ENCODE results near the gene MUS81.
"Not testable (repeated sequence)": the region's sequence is repeated elsewhere in the genome, so short reads cannot be mapped to it uniquely, and the experiment has no call there.

Gene MUS81

DNA sequence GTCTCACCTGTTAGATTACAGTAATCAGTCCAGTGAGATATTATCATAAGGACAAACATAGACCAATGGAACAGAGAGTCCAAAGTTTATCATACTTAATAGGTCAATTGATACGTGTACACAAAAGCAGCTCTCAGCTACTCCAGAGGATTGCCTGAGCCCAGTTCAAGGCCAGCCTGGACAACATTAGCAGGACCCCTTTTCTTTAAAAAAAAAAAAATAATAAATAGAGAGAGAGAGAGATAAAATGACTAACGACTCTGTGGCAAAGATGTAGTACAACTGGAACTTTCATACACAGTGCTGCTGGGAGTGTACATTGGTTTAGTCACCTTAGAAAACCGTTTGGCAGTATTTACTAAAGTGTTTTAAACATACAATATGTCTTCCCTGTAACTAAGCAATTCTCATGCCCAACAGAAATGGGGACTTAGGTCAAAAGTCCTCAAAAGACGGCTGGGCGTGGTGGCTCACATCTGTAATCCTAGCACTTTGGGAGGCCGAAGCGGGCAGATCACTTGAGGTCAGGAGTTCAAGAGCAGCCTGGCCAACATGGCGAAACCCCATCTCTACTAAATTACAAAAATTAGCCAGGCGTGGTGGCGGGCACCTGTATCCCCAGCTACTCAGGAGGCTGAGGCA lies 15.9 kb upstream of the MUS81 start:
- CTCF ChIA-PET: interaction anchor here (1.3 to 2.4 kb wide), 4 partner anchors 16 to 139 kb away, joined by 3 to 6 read pairs (median 4); partner anchors contain the start of gene MUS81
- H3K4me3 ChIP-seq (ENCODE audit: low read depth, low read length): no peak overlapping the region
- no peak for DNase-seq (ENCODE audit: low read depth, low spot score)
- POLR2A ChIA-PET: no interaction called here
- TF ChIP-seq, protein P1, sequence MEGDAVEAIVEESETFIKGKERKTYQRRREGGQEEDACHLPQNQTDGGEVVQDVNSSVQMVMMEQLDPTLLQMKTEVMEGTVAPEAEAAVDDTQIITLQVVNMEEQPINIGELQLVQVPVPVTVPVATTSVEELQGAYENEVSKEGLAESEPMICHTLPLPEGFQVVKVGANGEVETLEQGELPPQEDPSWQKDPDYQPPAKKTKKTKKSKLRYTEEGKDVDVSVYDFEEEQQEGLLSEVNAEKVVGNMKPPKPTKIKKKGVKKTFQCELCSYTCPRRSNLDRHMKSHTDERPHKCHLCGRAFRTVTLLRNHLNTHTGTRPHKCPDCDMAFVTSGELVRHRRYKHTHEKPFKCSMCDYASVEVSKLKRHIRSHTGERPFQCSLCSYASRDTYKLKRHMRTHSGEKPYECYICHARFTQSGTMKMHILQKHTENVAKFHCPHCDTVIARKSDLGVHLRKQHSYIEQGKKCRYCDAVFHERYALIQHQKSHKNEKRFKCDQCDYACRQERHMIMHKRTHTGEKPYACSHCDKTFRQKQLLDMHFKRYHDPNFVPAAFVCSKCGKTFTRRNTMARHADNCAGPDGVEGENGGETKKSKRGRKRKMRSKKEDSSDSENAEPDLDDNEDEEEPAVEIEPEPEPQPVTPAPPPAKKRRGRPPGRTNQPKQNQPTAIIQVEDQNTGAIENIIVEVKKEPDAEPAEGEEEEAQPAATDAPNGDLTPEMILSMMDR (IDR thresholded peaks at IDR 0.05; ENCODE audit: insufficient read depth, low read length, missing control alignments): no peak

DNA sequence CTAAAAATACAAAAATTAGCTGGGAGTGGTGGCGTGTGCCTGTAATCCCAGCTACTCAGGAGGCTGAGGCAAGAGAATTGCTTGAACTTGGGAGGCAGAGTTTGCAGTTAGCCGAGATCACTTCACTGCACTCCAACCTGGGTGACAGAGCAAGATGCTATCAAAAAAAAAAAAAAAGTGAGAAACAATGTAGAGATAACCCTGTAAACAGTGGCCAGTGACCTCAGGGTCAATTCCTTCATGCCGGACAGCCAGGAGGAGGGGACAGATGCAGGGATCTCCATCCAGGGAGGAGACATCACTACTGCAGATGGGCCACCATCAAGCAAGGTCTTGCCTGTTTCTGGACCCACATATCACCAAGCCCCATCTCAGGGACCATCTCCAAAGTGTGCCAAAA lies 12.5 kb upstream of the MUS81 start:
- TF ChIP-seq, protein P1 (IDR thresholded peaks at IDR 0.05; ENCODE audit: insufficient read depth, low read length, missing control alignments): no peak
- DNase-seq (ENCODE audit: low read depth, low spot score): no peak
- ChIA-PET CTCF (interaction anchor here (0.9 to 5.3 kb wide), 5 partner anchors 9 to 30 kb away, joined by 3 to 41 read pairs (median 5); partner anchors contain the start of gene MUS81), POLR2A (interaction anchor here (0.6 to 4.3 kb wide), 4 partner anchors 11 to 14 kb away, joined by 3 to 42 read pairs (median 4); partner anchors contain the start of genes CFL1, MUS81 and SNX32)
- no peak overlapping the region for H3K4me3 ChIP-seq (ENCODE audit: low read depth, low read length)

DNA sequence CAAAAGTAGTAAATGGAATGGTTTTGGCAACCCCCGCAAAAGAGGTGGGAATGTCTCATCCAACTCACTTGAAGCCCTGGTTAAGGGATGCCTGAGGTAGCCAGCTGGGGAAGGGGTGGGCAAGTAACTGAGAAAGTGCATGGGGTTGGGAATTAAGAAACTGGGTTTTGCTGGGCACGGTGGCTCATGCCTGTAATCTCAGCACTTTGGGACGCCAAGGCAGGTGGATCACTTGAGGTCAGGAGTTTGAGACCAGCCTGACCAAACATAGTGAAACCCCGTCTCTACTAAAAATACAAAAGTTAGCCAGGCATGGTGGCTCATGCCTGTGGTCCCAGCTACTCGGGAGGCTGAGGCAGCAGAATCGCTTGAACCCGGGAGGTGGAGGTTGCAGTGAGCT lies 11.5 kb upstream of the MUS81 start:
- ChIA-PET POLR2A (interaction anchor here (0.6 to 4.3 kb wide), 5 partner anchors 10 to 758 kb away, joined by 3 to 42 read pairs (median 3); partner anchors contain the start of genes CFL1, MUS81 and SNX32), CTCF (interaction anchor here (0.9 to 5.3 kb wide), 3 partner anchors 11 to 36 kb away, joined by 4 to 41 read pairs (median 5); partner anchors contain the start of gene MUS81)

DNA sequence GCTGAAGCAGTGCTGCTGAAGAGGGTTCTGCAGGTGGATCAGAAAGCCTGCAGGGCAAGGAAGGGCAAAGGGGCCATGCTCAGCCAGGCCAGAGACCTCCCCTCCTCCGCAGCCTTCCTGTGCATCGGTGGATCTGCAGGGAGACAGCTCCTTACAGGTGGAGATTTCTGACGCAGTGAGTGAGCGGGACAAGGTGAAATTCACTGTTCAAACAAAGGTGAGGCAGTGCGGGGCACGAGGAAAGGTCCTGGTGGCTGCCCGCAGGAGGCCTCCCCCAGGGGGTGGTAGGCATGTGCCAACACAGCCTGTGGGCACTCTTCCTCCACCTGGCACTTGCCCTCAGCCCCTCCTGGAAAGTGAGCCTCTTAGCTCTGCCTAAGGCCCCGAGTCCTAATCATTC lies 10.9 kb upstream of the MUS81 start:
- TF ChIP-seq, protein P1 (IDR thresholded peaks at IDR 0.05; ENCODE audit: insufficient read depth, low read length, missing control alignments): no peak

More for the DNA sequence above, 11.5 kb upstream of the MUS81 start:
- not testable (repeated sequence) for H3K4me3 ChIP-seq (ENCODE audit: low read depth, low read length); DNase-seq (ENCODE audit: low read depth, low spot score)

DNA sequence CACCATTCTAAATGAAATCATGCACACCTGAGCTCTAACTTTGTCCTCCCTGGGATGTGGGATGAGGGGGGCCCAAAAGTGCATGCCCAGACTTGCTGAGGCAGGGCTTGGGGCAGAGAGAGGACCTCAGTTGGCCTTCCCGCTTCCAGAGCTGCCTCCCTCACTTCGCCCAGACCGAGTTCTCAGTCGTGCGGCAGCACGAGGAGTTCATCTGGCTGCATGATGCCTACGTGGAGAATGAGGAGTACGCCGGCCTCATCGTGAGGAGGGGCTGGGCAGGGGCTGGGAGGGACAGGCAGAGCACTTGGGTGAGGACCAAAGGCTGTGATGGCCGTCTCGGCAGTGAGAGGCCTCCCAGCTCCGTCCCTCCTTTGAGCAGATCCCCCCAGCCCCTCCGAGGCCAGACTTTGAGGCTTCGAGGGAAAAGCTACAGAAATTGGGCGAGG lies 10.4 kb upstream of the MUS81 start:
- DNase-seq (ENCODE audit: low read depth, low spot score): no peak
- no peak overlapping the region for H3K4me3 ChIP-seq (ENCODE audit: low read depth, low read length)
- ChIA-PET POLR2A (interaction anchor here (0.6 to 4.3 kb wide), 5 partner anchors 9 to 235 kb away, joined by 3 to 42 read pairs (median 5); partner anchors contain the start of genes CFL1, MUS81 and SNX32), CTCF (interaction anchor here (0.7 to 5.3 kb wide), 3 partner anchors 10 to 138 kb away, joined by 3 to 41 read pairs (median 3); partner anchors contain the start of gene MUS81)
- TF ChIP-seq, protein P1 (IDR thresholded peaks at IDR 0.05; ENCODE audit: insufficient read depth, low read length, missing control alignments): no peak

More for the DNA sequence above, 10.9 kb upstream of the MUS81 start:
- CTCF ChIA-PET: interaction anchor here (1.6 to 5.3 kb wide), 2 partner anchors 11 to 31 kb away, joined by 3 to 41 read pairs; partner anchors contain the start of gene MUS81
- POLR2A ChIA-PET: interaction anchor here (1.3 to 4.3 kb wide), 4 partner anchors 10 to 130 kb away, joined by 5 to 42 read pairs (median 5); partner anchors contain the start of genes CFL1, MUS81 and SNX32
- H3K4me3 ChIP-seq (ENCODE audit: low read depth, low read length): no peak overlapping the region
- no peak for DNase-seq (ENCODE audit: low read depth, low spot score)

DNA sequence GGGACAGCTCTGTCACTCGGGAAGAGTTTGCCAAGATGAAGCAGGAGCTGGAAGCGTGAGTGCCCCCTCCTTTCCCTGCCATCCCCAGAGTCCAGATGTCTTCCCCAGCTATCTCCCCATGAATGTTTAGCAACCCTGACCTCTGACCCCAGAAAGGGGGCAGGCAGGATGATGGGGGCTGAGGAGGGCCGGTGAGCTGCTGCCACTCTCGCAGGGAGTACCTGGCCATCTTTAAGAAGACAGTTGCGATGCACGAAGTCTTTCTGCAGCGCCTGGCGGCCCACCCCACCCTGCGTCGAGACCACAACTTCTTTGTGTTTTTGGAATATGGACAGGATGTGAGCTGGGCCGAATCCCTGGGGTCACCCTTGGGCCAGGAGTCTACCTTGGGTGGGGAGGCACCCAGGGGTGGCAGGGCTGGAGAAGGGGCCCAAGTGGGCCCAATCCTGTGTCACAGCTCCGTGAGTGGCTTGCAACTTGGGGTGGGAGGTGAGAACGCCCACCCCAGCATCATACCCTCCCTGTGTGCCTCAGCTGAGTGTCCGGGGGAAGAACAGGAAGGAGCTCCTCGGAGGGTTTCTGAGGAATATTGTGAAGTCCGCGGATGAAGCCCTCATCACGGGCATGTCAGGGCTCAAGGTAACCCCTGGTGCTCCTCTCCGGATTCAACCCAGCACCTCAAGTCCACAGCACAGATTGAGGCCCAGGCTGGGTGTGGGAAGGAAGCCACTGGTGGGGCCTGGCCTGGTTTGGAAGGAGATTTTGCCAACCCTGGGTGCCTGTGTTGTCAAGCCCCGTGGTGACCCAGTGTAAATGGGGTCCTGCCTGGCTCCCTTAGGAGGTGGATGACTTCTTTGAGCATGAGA lies 9.8 kb upstream of the MUS81 start:
- DNase-seq (ENCODE audit: low read depth, low spot score): no peak
- CTCF ChIA-PET: interaction anchor here (0.7 to 5.3 kb wide), 7 partner anchors 10 to 224 kb away, joined by 3 to 41 read pairs (median 4); partner anchors contain the start of genes KAT5 and MUS81
- no peak overlapping the region for H3K4me3 ChIP-seq (ENCODE audit: low read depth, low read length)
- TF ChIP-seq, protein P1 (IDR thresholded peaks at IDR 0.05; ENCODE audit: insufficient read depth, low read length, missing control alignments): no peak
- POLR2A ChIA-PET: interaction anchor here (0.6 to 4.3 kb wide), 5 partner anchors 9 to 236 kb away, joined by 3 to 42 read pairs (median 5); partner anchors contain the start of genes CFL1, MUS81 and SNX32

Measured in AG04449 (cell line).